A673 (cell line): ENCODE results near the gene ITM2C. TPM values are rescaled to one million over a fixed set of nuclear protein-coding genes. Genes with fewer than 3 reads are reported as not detected.

ENCODE experiments used
- BruUV-seq: library from RNA; stranded (reverse); fragments of 400-500 nt; replicated peaks from 2 replicates; lab custom pipeline; 2021; lab: Mats Ljungman, UMichigan
- CTCF ChIA-PET: fragments of 300-600 bp; sonication (Branson Sonifier 250); formaldehyde crosslinking; loops from one replicate; lab custom pipeline; 2022; ENCODE audit warnings: antibody characterized with exemption; lab: Charles Lee
- POLR2A ChIA-PET: fragments of 300-600 bp; sonication (Branson Sonifier 250); formaldehyde crosslinking; loops from one replicate; lab custom pipeline; 2022; ENCODE audit warnings: antibody characterized with exemption; ENCODE audit not compliant: low non-redundant PET; lab: Charles Lee
- DNase-seq: peaks from one replicate; pipeline ENCODE4 v3.0.0-alpha.2; 2015; ENCODE audit warnings: low spot score
- H3K27ac ChIP-seq: fragments of 200-600 bp; sonication (generic); 2 replicates; pipeline ENCODE4 v1.5.1; 2016; ENCODE audit warnings: mixed run types, low read depth, mild to moderate bottlenecking, mixed read lengths, antibody characterized with exemption, low read length; ENCODE audit not compliant: poor library complexity, severe bottlenecking
- H3K27me3 ChIP-seq: fragments of 200-600 bp; sonication (generic); replicated peaks from 2 replicates; pipeline ENCODE4 v1.6.1; 2017; ENCODE audit warnings: mixed run types, low read depth, mild to moderate bottlenecking, mixed read lengths, antibody characterized with exemption, low read length; ENCODE audit not compliant: insufficient read depth, poor library complexity
- H3K36me3 ChIP-seq: fragments of 200-600 bp; sonication (generic); 2 replicates; pipeline ENCODE4 v1.6.1; 2016; ENCODE audit warnings: mixed run types, mild to moderate bottlenecking, mixed read lengths, antibody characterized with exemption, low read length; ENCODE audit not compliant: insufficient read depth, poor library complexity, severe bottlenecking
- H3K4me1 ChIP-seq: fragments of 200-600 bp; sonication (generic); 2 replicates; pipeline ENCODE4 v1.6.1; 2017; ENCODE audit warnings: mixed run types, mild to moderate bottlenecking, mixed read lengths, antibody characterized with exemption, low read length; ENCODE audit not compliant: insufficient read depth, poor library complexity, severe bottlenecking
- H3K4me3 ChIP-seq: fragments of 200-600 bp; sonication (generic); 2 replicates; pipeline ENCODE4 v1.5.1; 2016; ENCODE audit warnings: low read depth, mixed run types, mild to moderate bottlenecking, mixed read lengths, low read length; ENCODE audit not compliant: poor library complexity, severe bottlenecking
- H3K9me3 ChIP-seq: fragments of 200-600 bp; sonication (generic); 2 replicates; pipeline ENCODE4 v1.6.1; 2016; ENCODE audit warnings: mixed run types, low read depth, mild to moderate bottlenecking, mixed read lengths, antibody characterized with exemption, low read length; ENCODE audit not compliant: poor library complexity, severe bottlenecking
- EZH2 ChIP-seq: fragments of 200-600 bp; sonication (generic); IDR thresholded peaks from 2 replicates; pipeline ENCODE4 v1.6.1; 2017; ENCODE audit warnings: borderline replicate concordance, low read depth, mild to moderate bottlenecking, mixed read lengths, antibody characterized with exemption, low read length; ENCODE audit not compliant: poor library complexity, severe bottlenecking
- intact Hi-C: fragments of 100-400 bp; cut with micrococcal nuclease; formaldehyde crosslinking; loops from one replicate; pipeline ENCODE4 v1.10.0; 2022; ENCODE audit not compliant: unreplicated experiment
- total RNA-seq: library from RNA; stranded (reverse); gene quantifications from 2 replicates; pipeline ENCODE4 v1.2.3, GENCODE V29; 2021
- TF ChIP-seq, protein P1 (sequence below): fragments of 300-800, 200-600 bp; sonication (generic); conservative IDR thresholded peaks from 2 replicates; pipeline ENCODE4 v1.5.1; 2017; ENCODE audit warnings: low read depth, mild to moderate bottlenecking, antibody characterized with exemption, low read length, moderate library complexity, mixed read lengths

ITM2C gene
- total RNA-seq, 1 experiment from 2014 or later = 283 TPM

DNA sequence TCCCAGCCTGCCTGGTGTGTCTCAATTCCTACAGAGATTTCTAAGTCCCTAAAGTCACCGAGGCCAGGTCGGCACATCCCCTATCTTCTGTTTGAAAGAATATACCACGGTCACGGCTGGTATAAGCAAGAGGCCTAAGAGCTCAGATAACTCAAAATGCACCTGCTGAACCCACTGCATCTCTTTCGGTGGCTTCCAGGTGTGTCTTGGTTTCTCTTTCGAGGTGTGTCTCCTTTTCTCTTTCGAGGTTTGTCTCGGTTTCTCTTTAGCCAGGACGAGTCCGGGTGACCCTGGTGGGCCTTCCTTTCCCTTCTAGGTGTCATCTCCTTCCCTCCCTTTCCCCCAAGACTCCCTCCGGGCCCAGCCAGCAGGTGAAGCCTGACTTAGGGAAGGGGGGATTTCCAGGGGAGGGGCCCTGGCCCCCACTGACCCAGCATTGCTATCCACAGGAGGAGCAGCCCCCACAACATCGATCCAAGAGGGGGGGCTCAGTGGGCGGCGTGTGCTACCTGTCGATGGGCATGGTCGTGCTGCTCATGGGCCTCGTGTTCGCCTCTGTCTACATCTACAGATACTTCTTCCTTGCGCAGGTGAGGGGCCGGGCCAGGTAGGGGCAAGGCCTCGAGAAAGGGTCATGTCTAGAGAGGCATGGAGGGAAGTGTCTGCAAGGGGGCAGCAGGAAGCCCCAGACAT is 8.4 kb downstream of the ITM2C start:
- ChIA-PET CTCF (no interaction called here), POLR2A (no interaction called here)
- no peak overlapping the region for H3K4me3 ChIP-seq
- peaks cover 35% of the 10 kb centered on the region for H3K4me1 ChIP-seq
- no peak overlapping the region for H3K27ac ChIP-seq
- intact Hi-C loops = no loop called here
- peaks cover 36% of the 10 kb centered on the region for H3K36me3 ChIP-seq
- TF ChIP-seq, protein P1, sequence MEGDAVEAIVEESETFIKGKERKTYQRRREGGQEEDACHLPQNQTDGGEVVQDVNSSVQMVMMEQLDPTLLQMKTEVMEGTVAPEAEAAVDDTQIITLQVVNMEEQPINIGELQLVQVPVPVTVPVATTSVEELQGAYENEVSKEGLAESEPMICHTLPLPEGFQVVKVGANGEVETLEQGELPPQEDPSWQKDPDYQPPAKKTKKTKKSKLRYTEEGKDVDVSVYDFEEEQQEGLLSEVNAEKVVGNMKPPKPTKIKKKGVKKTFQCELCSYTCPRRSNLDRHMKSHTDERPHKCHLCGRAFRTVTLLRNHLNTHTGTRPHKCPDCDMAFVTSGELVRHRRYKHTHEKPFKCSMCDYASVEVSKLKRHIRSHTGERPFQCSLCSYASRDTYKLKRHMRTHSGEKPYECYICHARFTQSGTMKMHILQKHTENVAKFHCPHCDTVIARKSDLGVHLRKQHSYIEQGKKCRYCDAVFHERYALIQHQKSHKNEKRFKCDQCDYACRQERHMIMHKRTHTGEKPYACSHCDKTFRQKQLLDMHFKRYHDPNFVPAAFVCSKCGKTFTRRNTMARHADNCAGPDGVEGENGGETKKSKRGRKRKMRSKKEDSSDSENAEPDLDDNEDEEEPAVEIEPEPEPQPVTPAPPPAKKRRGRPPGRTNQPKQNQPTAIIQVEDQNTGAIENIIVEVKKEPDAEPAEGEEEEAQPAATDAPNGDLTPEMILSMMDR = no peak
- no peak for TF ChIP-seq EZH2
- no peak for DNase-seq
- H3K9me3 ChIP-seq = no peaks in the 10 kb centered on the region
- BruUV-seq = no TSS peak
- H3K27me3 ChIP-seq = no peaks in the 10 kb centered on the region

DNA sequence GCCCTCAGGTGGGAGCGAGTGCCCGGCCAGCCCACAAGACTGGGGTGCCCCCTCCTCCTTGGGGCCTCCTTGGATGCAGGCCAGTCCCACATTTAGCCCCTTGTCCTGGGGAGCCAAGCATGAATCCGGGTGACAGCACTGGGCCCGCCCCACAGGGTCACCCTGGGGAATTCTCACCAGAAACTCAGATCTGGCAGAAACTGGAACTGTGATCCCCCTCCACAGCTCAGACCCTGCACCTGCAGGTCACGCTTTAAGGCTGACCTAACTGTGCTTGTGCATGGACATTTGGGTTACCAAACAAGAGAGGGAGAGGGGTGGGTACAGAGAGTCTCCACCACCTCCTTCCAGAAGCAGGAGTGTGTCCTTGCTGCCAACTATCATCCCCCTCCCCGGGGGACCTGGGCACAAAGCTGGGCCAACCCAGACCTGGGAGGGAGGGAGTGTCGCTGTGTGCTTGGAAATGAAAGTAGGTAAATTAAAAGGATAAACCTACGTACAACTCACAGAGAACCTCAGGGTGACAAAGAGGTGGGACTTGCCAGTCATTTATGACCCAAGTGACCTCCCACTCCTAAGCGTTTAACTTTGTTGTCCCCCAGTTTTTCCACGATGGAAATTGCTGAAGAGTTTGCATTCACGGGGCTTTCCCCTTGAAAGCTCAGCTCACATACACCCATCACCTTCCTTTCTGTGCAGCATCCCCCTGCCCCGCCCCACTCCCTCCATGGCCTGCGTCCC is 9.1 kb downstream of the ITM2C start:
- H3K4me1 ChIP-seq = peaks cover 28% of the 10 kb centered on the region
- intact Hi-C loops = no loop called here
- H3K36me3 ChIP-seq = peaks cover 43% of the 10 kb centered on the region
- no TSS peak for BruUV-seq
- ChIA-PET CTCF (no interaction called here), POLR2A (no interaction called here)
- H3K27ac ChIP-seq = no peak overlapping the region
- H3K4me3 ChIP-seq = no peak overlapping the region
- no peaks in the 10 kb centered on the region for H3K9me3 ChIP-seq
- no peak for TF ChIP-seq EZH2
- TF ChIP-seq, protein P1 = no peak
- DNase-seq = no peak
- no peaks in the 10 kb centered on the region for H3K27me3 ChIP-seq

DNA sequence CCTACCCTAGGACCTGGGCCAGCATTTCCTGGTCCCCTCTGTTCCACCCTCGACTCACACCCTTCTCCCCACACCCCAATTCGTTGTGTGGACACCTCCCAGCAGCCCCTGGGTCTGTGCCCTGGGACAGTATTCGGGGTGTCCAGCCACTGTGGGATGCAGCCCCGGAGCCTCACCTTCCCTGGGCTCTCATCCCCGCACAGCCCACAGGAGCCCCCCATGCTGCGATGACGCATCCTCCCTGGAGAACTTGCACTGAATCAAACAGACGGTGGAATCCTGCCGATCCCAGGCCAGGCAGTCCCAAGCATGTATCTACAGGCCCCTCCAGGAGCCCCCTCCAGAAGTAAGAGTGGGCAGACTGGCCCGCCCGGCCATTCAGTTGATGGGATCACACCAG is 9.7 kb downstream of the ITM2C start:
- H3K4me1 ChIP-seq = peaks cover 22% of the 10 kb centered on the region
- H3K27ac ChIP-seq = no peak overlapping the region
- peaks cover 49% of the 10 kb centered on the region for H3K36me3 ChIP-seq
- BruUV-seq = no TSS peak
- POLR2A ChIA-PET = no interaction called here
- CTCF ChIA-PET = no interaction called here
- DNase-seq = no peak
- intact Hi-C loops = no loop called here
- TF ChIP-seq, protein P1 = no peak
- no peak for TF ChIP-seq EZH2
- H3K9me3 ChIP-seq = no peaks in the 10 kb centered on the region
- H3K27me3 ChIP-seq = no peaks in the 10 kb centered on the region
- no peak overlapping the region for H3K4me3 ChIP-seq
